WTC11 (cell line): Measurements from ENCODE around the gene IL5.
"Not testable (repeated sequence)": the region's sequence is repeated elsewhere in the genome, so short reads cannot be mapped to it uniquely, and the experiment has no call there.

ENCODE experiments used
- ATF1 ChIP-seq: sonication (generic); formaldehyde crosslinking; IDR thresholded peaks from 2 replicates; pipeline ENCODE4 v1.8.1; 2023; ENCODE audit warnings: mild to moderate bottlenecking, moderate library complexity, missing genetic modification reagents
- ATF2 ChIP-seq: sonication (generic); formaldehyde crosslinking; IDR thresholded peaks from 2 replicates; pipeline ENCODE4 v1.8.1; 2022; ENCODE audit warnings: low read depth, missing genetic modification reagents, borderline replicate concordance
- CBFB ChIP-seq: sonication (generic); formaldehyde crosslinking; IDR thresholded peaks from 2 replicates; pipeline ENCODE4 v1.8.1; 2022; ENCODE audit warnings: mild to moderate bottlenecking, low read depth, missing genetic modification reagents
- CREM ChIP-seq: sonication (generic); formaldehyde crosslinking; IDR thresholded peaks from 2 replicates; pipeline ENCODE4 v1.8.1; 2022; ENCODE audit warnings: mild to moderate bottlenecking, missing genetic modification reagents, moderate library complexity
- CTCF ChIP-seq: fragments of 200-600 bp; IDR thresholded peaks from 2 replicates; pipeline ENCODE4 v1.8.0; 2022; ENCODE audit warnings: antibody characterized with exemption
- FOXK1 ChIP-seq: sonication (generic); formaldehyde crosslinking; IDR thresholded peaks from 2 replicates; pipeline ENCODE4 v1.8.0; 2022; ENCODE audit warnings: mild to moderate bottlenecking, moderate library complexity, missing genetic modification reagents
- SMAD3 ChIP-seq: sonication (generic); formaldehyde crosslinking; IDR thresholded peaks from 2 replicates; pipeline ENCODE4 v1.8.0; 2022; ENCODE audit warnings: missing genetic modification reagents, mild to moderate bottlenecking, borderline replicate concordance
- SP1 ChIP-seq: sonication (generic); formaldehyde crosslinking; conservative IDR thresholded peaks from 2 replicates; pipeline ENCODE4 v1.8.1; 2022; ENCODE audit warnings: missing genetic modification reagents
- TEAD4 ChIP-seq: sonication (generic); formaldehyde crosslinking; IDR thresholded peaks from 2 replicates; pipeline ENCODE4 v1.8.0; 2022; ENCODE audit warnings: mild to moderate bottlenecking, missing genetic modification reagents
- ZNF232 ChIP-seq: sonication (generic); formaldehyde crosslinking; IDR thresholded peaks from 2 replicates; pipeline ENCODE4 v1.8.0; 2022; ENCODE audit warnings: mild to moderate bottlenecking, missing genetic modification reagents
- TF ChIP-seq, protein P1 (sequence below): sonication (generic); formaldehyde crosslinking; IDR thresholded peaks from 2 replicates; pipeline ENCODE4 v1.8.1; 2023; ENCODE audit warnings: mild to moderate bottlenecking, missing genetic modification reagents, moderate library complexity
- TF ChIP-seq, protein P2 (sequence below): sonication (generic); formaldehyde crosslinking; conservative IDR thresholded peaks from 2 replicates; pipeline ENCODE4 v1.8.1; 2023; ENCODE audit warnings: mild to moderate bottlenecking, low read depth, missing genetic modification reagents, moderate library complexity

DNA sequence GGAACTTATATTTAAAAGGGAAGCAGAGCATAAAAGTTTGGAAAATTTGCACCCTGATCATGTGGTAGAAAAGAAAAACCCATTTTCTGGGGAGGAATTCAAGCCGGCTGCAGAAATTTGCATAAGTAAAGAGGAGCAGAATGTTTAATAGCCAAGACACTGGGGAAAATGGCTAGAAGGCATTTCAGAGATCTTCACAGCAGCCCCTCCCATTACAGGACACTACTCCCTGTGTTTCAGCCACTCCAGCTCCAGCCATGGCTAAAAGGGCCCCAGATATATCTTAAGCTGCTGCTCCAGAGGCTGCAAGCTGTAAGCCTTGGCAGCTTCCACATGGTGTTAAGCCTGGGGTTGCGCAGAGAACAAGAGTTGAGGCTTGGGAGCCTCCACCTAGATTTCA lies 21.2 kb upstream of the IL5 start:
- not testable (repeated sequence) for TF ChIP-seq CBFB; CTCF; SP1; CREM (CRISPR knock-in tag); FOXK1 (CRISPR knock-in tag); TEAD4 (CRISPR knock-in tag); SMAD3; ATF2 (CRISPR knock-in tag); ATF1 (CRISPR knock-in tag); ZNF232
- TF ChIP-seq, protein P1, sequence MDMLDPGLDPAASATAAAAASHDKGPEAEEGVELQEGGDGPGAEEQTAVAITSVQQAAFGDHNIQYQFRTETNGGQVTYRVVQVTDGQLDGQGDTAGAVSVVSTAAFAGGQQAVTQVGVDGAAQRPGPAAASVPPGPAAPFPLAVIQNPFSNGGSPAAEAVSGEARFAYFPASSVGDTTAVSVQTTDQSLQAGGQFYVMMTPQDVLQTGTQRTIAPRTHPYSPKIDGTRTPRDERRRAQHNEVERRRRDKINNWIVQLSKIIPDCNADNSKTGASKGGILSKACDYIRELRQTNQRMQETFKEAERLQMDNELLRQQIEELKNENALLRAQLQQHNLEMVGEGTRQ, result not testable (repeated sequence)
- TF ChIP-seq, protein P2, sequence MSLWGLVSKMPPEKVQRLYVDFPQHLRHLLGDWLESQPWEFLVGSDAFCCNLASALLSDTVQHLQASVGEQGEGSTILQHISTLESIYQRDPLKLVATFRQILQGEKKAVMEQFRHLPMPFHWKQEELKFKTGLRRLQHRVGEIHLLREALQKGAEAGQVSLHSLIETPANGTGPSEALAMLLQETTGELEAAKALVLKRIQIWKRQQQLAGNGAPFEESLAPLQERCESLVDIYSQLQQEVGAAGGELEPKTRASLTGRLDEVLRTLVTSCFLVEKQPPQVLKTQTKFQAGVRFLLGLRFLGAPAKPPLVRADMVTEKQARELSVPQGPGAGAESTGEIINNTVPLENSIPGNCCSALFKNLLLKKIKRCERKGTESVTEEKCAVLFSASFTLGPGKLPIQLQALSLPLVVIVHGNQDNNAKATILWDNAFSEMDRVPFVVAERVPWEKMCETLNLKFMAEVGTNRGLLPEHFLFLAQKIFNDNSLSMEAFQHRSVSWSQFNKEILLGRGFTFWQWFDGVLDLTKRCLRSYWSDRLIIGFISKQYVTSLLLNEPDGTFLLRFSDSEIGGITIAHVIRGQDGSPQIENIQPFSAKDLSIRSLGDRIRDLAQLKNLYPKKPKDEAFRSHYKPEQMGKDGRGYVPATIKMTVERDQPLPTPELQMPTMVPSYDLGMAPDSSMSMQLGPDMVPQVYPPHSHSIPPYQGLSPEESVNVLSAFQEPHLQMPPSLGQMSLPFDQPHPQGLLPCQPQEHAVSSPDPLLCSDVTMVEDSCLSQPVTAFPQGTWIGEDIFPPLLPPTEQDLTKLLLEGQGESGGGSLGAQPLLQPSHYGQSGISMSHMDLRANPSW (CRISPR knock-in tag), result not testable (repeated sequence)
